SHP77 (cell line): Measurements from ENCODE around the gene KIN.
"Not testable (repeated sequence)": the region's sequence is repeated elsewhere in the genome, so short reads cannot be mapped to it uniquely, and the experiment has no call there.

ENCODE experiments used
- DNase-seq, 2 experiments: peaks; one replicate each; lab custom pipeline; 2025; lab: John Stamatoyannopoulos, UW

Gene KIN

GRCh38 chr10:7794251-7795026 is 6.6 kb upstream of the KIN start:
- DNase-seq = no peak

- DNase-seq = no peak
These were observed 4.7 kb upstream of the KIN start for GRCh38 chr10:7792541-7792940.

GRCh38 chr10:7789390-7789789 is 1.6 kb upstream of the KIN start:
- DNase-seq = no peak

GRCh38 chr10:7788639-7789286 is 970 bp upstream of the KIN start:
- DNase-seq = peak in 1 of 2 experiments; percentile 38

GRCh38 chr10:7787150-7787856 is 490 bp downstream of the KIN start:
- no peak for DNase-seq

GRCh38 chr10:7786430-7786829 is 1.4 kb downstream of the KIN start:
- no peak for DNase-seq

GRCh38 chr10:7782194-7782593 is 5.6 kb downstream of the KIN start:
- not testable (repeated sequence) for DNase-seq

GRCh38 chr10:7776777-7777176 is 11.0 kb downstream of the KIN start:
- no peak for DNase-seq

GRCh38 chr10:7773845-7774801 is 13.7 kb downstream of the KIN start:
- DNase-seq = peak; percentile 31 to 50

GRCh38 chr10:7768417-7768816 is 19.4 kb downstream of the KIN start:
- DNase-seq = no peak

GRCh38 chr10:7767209-7767608 is 20.6 kb downstream of the KIN start:
- no peak for DNase-seq

- no peak for DNase-seq
These were observed 21.6 kb downstream of the KIN start for GRCh38 chr10:7766241-7766640.

- no peak for DNase-seq
These were observed 23.9 kb downstream of the KIN start for GRCh38 chr10:7763929-7764328.

GRCh38 chr10:7756360-7756992 is 31.3 kb downstream of the KIN start:
- DNase-seq = peak; percentile 30 to 32

- no peak for DNase-seq
These were observed 32.7 kb downstream of the KIN start for GRCh38 chr10:7755103-7755502.

- DNase-seq = no peak
These were observed 35.5 kb downstream of the KIN start for GRCh38 chr10:7752251-7752650.

- DNase-seq = no peak
These were observed 37.6 kb downstream of the KIN start for GRCh38 chr10:7750222-7750621.

GRCh38 chr10:7748637-7749036 is 39.2 kb downstream of the KIN start:
- DNase-seq = not testable (repeated sequence)

- DNase-seq = no peak
These were observed 43.5 kb downstream of the KIN start for GRCh38 chr10:7744307-7744706.

- DNase-seq = peak in 1 of 2 experiments; percentile 37
These were observed 49.0 kb downstream of the KIN start for GRCh38 chr10:7738536-7739407.
